Fibroblast of mammary gland (primary cell): ENCODE results near the gene DOCK4.

Source experiments
- DNase-seq: peaks from one replicate; pipeline ENCODE4 v3.0.0-alpha.2; 2010; ENCODE audit warnings: low read depth
- H3K4me3 ChIP-seq: 2 replicates; pipeline ENCODE4 v1.5.1; 2011; ENCODE audit warnings: low read depth, mild to moderate bottlenecking, low read length, moderate library complexity; ENCODE audit not compliant: control insufficient read depth
- TF ChIP-seq, protein P1 (sequence below): conservative IDR thresholded peaks from 2 replicates; pipeline ENCODE4 v1.5.1; 2011; ENCODE audit warnings: low read depth, low read length, inconsistent platforms; ENCODE audit not compliant: control insufficient read depth, insufficient read depth

The DOCK4 gene

DNA sequence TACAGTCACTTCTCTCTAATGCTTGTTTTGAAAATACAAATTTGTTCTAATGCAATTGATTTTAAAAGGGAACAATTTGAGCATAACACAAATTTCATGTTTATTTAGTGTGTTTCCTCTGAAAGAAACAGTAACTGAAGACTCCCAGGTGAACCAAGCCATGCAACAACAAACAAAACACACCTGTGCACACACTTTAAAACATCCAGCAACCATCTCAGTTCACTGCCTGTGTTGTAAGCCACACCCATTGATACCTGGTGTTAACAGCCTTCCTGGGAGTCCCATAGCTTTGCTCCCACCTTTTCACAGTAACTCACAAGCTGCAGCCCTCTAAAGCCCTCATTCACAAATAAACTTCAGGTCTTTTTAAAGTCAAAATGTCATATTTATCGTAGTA is 89.3 kb downstream of the DOCK4 start:
- TF ChIP-seq, protein P1, sequence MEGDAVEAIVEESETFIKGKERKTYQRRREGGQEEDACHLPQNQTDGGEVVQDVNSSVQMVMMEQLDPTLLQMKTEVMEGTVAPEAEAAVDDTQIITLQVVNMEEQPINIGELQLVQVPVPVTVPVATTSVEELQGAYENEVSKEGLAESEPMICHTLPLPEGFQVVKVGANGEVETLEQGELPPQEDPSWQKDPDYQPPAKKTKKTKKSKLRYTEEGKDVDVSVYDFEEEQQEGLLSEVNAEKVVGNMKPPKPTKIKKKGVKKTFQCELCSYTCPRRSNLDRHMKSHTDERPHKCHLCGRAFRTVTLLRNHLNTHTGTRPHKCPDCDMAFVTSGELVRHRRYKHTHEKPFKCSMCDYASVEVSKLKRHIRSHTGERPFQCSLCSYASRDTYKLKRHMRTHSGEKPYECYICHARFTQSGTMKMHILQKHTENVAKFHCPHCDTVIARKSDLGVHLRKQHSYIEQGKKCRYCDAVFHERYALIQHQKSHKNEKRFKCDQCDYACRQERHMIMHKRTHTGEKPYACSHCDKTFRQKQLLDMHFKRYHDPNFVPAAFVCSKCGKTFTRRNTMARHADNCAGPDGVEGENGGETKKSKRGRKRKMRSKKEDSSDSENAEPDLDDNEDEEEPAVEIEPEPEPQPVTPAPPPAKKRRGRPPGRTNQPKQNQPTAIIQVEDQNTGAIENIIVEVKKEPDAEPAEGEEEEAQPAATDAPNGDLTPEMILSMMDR, result no peak
- no peak for DNase-seq
- H3K4me3 ChIP-seq, result no peak overlapping the region

DNA sequence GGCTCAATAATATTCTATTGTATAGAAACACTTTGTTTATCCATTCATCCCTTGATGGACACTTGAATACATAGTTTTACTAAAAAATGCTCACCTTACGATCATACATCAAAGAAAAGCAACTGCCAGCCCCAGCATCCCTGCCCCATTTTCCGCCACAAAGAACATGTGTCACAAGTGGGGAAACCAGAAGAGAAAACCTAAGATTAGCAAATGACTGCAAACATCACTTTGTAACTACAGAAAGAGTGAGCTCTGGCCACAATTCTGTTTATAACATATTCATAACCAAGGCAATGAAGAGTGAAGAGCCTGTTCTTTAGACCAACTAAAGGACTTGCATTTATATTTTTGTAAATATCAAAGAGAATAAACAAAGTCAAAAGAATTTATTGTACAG is 89.8 kb downstream of the DOCK4 start:
- no peak overlapping the region for H3K4me3 ChIP-seq
- TF ChIP-seq, protein P1, result no peak
- DNase-seq, result no peak

DNA sequence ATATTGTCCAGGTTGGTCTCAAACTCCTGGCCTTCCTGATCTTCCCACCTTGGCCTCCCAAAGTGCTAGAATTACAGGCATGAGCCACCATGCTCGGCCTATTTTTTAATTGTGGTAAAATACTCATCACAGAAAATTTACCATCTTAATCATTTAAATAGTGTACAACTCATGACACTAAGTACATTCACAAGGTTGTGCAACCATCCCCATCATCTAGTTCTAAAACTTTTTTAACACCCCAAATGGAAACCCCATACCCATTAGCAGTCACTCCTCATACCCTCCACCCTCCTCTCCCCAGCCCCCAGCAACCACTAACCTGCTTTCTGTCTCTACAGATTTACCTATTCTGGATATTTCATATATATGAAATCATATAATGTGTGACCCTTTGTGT is 90.3 kb downstream of the DOCK4 start:
- TF ChIP-seq, protein P1, result no peak
- no peak for DNase-seq
- H3K4me3 ChIP-seq, result no peak overlapping the region

DNA sequence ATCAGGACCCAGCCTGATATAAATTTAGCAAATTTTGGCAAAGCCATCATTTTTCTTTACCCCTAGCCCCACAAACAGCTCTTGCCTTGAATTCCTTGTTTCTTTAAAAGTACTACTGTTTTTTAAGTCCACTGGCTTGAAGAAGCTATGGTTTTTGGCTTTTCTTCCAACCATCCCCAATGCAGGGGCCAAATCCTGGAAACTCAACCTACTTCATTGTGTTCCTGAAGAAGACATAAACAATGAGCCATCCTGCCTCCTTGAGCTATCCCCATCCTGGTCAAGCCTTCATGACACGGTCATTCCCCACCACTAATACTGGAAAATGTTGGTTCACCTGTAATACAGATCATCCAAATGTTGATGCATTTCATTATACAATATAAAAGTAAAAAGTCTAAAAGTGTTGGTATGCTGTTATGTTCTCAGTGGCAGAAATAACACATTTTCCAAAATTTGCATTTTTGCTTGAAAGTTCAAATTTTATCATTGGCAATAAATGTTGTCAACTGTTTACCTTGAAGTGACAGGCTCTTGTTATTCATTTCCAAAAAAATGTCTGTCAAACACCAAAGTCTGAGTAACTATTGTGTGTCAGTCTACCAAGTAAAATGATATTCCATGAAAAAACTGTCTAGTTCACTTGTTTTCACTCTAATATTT is 92.2 kb downstream of the DOCK4 start:
- TF ChIP-seq, protein P1, result no peak
- DNase-seq, result no peak
- no peak overlapping the region for H3K4me3 ChIP-seq

DNA sequence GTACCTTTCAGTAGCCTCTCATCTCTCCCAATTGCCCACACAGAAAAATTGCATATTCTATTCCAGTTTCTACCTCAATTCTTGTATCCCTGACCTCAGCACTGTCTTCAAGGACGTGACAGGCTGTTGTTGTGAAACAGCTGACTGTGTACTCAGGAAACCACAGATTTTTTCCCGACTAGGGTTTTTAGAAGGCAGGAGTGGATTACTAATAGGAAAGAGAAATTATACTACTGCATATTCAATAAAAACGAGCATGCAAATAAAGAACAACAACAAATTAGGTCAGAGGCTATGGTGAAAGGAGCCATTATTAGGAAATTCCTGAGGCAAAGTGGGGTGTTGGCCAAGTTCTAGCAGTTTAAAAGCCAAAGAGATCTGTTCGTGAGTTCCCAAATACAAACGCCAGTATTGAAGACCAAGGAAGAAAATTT is 93.4 kb downstream of the DOCK4 start:
- TF ChIP-seq, protein P1, result no peak
- peak; percentile 89 for DNase-seq

DNA sequence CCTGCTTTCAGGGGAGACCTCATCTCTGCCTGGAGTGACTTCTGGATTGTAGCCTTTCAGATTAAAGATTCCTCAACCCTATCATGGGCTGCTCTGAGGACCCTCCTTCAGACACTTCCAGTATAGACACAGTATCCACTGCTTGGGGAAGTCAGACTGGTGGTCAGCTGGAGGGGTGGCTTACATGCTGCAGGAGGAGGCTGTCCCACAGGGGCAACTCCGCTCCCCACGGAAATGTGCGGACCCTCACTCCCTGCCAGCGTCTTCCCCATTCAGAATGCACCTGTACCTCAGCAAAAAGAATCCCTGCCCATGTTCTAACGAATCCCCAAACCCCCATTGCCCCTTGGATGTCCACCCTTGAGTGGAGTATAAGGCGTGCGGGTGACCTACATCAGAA is 95.5 kb downstream of the DOCK4 start:
- no peak overlapping the region for H3K4me3 ChIP-seq
- no peak for DNase-seq
- TF ChIP-seq, protein P1, result no peak

More for the DNA sequence above, 93.4 kb downstream of the DOCK4 start:
- no peak overlapping the region for H3K4me3 ChIP-seq
